Esophagus squamous epithelium (tissue), 5 donors: ENCODE data around the gene GAB3. TPM values are rescaled to one million over a fixed set of nuclear protein-coding genes. Genes with fewer than 3 reads are reported as not detected.

Experiments
- DNase-seq: peaks from one replicate; lab custom pipeline; 2025; lab: John Stamatoyannopoulos, UW
- H3K27ac ChIP-seq, 4 donors: fragments of 200-600 bp; sonication (generic); one replicate each; pipeline ENCODE4 v1.5.1; 2016 to 2019; ENCODE audit warnings: mild to moderate bottlenecking in 1 of 4
- H3K27me3 ChIP-seq, 4 donors: fragments of 200-600 bp; sonication (generic); 1 replicate in 3 of 4; 2 replicates in 1 of 4; pipeline versions ENCODE4 v1.5.1 to v1.6.0; 2017 to 2021; ENCODE audit warnings: antibody characterized with exemption in 1 of 4
- H3K36me3 ChIP-seq, 3 donors: fragments of 200-600 bp; sonication (generic); one replicate each; pipeline ENCODE4 v1.5.1; 2016 to 2019
- H3K4me1 ChIP-seq, 3 donors: fragments of 200-600 bp; sonication (generic); one replicate each; pipeline ENCODE4 v1.5.1; 2017 to 2019
- H3K4me3 ChIP-seq, 4 donors: fragments of 200-600 bp; sonication (generic); 1 replicate in 3 of 4; 2 replicates in 1 of 4; pipeline ENCODE4 v1.5.1; 2016 to 2019; ENCODE audit warnings: mild to moderate bottlenecking in 2 of 4, moderate library complexity in 1 of 4
- H3K9me3 ChIP-seq, 3 donors: fragments of 200-600 bp; sonication (generic); one replicate each; pipeline ENCODE4 v1.5.1; 2016 to 2019
- POLR2A ChIP-seq, 4 donors: fragments of 450-650 bp; IDR thresholded peaks; one replicate each; pipeline ENCODE4 v1.6.1; 2017; ENCODE audit warnings: antibody characterized with exemption in 4 of 4, mild to moderate bottlenecking in 4 of 4, moderate library complexity in 3 of 4
- WGBS, 2 donors: methylation state at CpG; one replicate each; pipeline ENCODE4 v1.1.5; 2018; 5-methylcytosine and 5-hydroxymethylcytosine counted together
- intact Hi-C: fragments of 100-400 bp; cut with DNase I; formaldehyde crosslinking; loops from one replicate; pipeline ENCODE4 v1.15.0; 2022
- total RNA-seq, 4 donors: library from RNA; depleted of rRNA; stranded (reverse); fragments of >200 nt; gene quantifications; one replicate each; pipeline ENCODE4 v1.1.0, GENCODE V29; 2016
- TF ChIP-seq, protein P1 (sequence below), 6 experiments: fragments of 450-650 bp in 4 of 6; fragments of 200-600 bp in 2 of 6; sonication (generic) in 2 of 6; IDR thresholded peaks; one replicate each; pipeline ENCODE4 v1.5.1; 2016 to 2019; ENCODE audit warnings: antibody characterized with exemption in 6 of 6, mild to moderate bottlenecking in 4 of 6, moderate library complexity in 4 of 6
- donor health status: DM: yes; HTN: yes; CAD: no.

The GAB3 gene
- total RNA-seq, 4 donors from 2014 or later: 0.61 to 4.4 (median 1.8) TPM

GRCh38 chrX:154793084-154793795 lies 42.4 kb upstream of the GAB3 start:
- no peaks in the 10 kb centered on the region for H3K36me3 ChIP-seq
- WGBS, 2 donors: 76 to 78% methylated on average over 7 of the region's 7 CpGs
- no peaks in the 10 kb centered on the region for H3K9me3 ChIP-seq
- no peaks in the 10 kb centered on the region for H3K27me3 ChIP-seq
- H3K4me1 ChIP-seq: no peaks in the 10 kb centered on the region
- DNase-seq: no peak
- no peak overlapping the region for H3K27ac ChIP-seq
- intact Hi-C loops: no loop called here
- H3K4me3 ChIP-seq: no peak overlapping the region
- no peak for TF ChIP-seq POLR2A (IDR thresholded peaks at IDR 0.05)
- TF ChIP-seq, protein P1, sequence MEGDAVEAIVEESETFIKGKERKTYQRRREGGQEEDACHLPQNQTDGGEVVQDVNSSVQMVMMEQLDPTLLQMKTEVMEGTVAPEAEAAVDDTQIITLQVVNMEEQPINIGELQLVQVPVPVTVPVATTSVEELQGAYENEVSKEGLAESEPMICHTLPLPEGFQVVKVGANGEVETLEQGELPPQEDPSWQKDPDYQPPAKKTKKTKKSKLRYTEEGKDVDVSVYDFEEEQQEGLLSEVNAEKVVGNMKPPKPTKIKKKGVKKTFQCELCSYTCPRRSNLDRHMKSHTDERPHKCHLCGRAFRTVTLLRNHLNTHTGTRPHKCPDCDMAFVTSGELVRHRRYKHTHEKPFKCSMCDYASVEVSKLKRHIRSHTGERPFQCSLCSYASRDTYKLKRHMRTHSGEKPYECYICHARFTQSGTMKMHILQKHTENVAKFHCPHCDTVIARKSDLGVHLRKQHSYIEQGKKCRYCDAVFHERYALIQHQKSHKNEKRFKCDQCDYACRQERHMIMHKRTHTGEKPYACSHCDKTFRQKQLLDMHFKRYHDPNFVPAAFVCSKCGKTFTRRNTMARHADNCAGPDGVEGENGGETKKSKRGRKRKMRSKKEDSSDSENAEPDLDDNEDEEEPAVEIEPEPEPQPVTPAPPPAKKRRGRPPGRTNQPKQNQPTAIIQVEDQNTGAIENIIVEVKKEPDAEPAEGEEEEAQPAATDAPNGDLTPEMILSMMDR (IDR thresholded peaks at IDR 0.05): no peak

DNA sequence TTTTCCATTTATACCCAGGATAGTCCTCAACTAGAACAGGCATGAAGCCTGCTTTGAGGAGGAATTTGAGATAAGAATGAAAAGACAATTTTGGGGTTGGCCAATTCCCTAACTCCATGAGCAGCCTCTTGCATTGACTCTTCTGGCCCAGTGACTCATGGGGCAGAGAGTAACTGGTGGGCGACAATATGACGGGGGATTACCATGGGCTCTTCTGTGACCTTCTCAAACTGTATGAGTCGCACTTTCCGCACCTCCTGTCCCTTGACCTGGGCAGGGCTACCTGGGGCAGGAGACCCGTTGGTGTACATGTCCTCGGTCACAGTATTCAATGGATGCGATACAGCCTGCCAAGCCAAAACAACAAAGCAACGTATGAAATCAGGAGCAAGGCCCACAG lies 41.1 kb upstream of the GAB3 start:
- intact Hi-C loops: no loop called here
- 73 to 80% methylated on average over 8 of the region's 8 CpGs for WGBS, 2 donors
- no peaks in the 10 kb centered on the region for H3K36me3 ChIP-seq
- DNase-seq: no peak
- H3K27me3 ChIP-seq: no peaks in the 10 kb centered on the region
- no peaks in the 10 kb centered on the region for H3K9me3 ChIP-seq
- TF ChIP-seq, protein P1 (IDR thresholded peaks at IDR 0.05): no peak
- TF ChIP-seq POLR2A (IDR thresholded peaks at IDR 0.05): no peak
- no peak overlapping the region for H3K27ac ChIP-seq
- no peaks in the 10 kb centered on the region for H3K4me1 ChIP-seq
- H3K4me3 ChIP-seq: no peak overlapping the region

DNA sequence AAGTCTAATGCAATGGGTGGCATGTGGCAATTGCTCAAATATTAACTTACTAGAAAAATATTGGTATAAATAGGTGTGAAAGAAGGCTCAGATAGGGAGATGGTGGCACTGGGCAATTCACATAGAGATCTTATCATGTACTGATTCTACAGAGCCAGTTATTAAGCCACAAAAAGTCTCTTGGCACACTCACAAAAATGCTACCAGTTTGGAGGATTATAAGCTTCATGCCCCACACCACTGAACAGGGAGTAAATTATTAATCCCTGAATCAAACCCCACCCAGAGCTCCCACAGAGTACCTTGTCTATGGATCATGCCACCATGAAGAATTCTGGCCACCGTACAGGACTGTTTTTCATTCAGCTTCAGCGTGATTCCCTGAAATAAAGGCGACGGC lies 40.6 kb upstream of the GAB3 start:
- H3K27ac ChIP-seq: no peak overlapping the region
- no peaks in the 10 kb centered on the region for H3K4me1 ChIP-seq
- no peaks in the 10 kb centered on the region for H3K36me3 ChIP-seq
- no peak overlapping the region for H3K4me3 ChIP-seq
- DNase-seq: no peak
- no peaks in the 10 kb centered on the region for H3K9me3 ChIP-seq
- no peaks in the 10 kb centered on the region for H3K27me3 ChIP-seq
- WGBS, 2 donors: 71 to 95% methylated on average over 4 of the region's 4 CpGs
- TF ChIP-seq, protein P1 (IDR thresholded peaks at IDR 0.05): no peak
- no peak for TF ChIP-seq POLR2A (IDR thresholded peaks at IDR 0.05)
- intact Hi-C loops: no loop called here

DNA sequence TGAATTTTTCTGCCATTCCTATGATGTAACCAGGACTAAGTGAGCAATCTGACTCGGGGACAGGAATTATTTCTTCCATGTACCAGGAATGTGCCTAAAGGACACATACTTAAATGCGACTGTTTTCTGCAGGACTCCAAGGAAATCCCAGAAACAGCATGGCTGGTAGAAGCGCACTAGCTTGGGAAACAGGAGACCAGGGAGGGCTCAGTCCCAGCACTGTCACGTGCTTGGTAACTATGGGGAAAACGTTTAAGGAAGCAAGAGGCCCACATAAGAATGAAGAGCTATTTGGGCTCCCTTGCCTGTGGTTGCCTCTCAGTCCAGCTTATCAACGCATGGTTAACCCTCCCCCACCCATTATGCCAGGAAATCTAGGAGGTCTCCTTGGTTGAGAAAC lies 34.8 kb upstream of the GAB3 start:
- H3K4me3 ChIP-seq: no peak overlapping the region
- peaks cover 0 to 8% (median 0%) of the 10 kb centered on the region in 3 donors for H3K36me3 ChIP-seq
- no peak for DNase-seq
- TF ChIP-seq, protein P1 (IDR thresholded peaks at IDR 0.05): no peak
- TF ChIP-seq POLR2A (IDR thresholded peaks at IDR 0.05): no peak
- H3K27ac ChIP-seq: no peak overlapping the region
- intact Hi-C loops: no loop called here
- H3K4me1 ChIP-seq: no peaks in the 10 kb centered on the region
- WGBS, 2 donors: 64% methylated on average over 6 of the region's 6 CpGs; no CpG with 5 or more reads in 1 of the 2 donors
- no peaks in the 10 kb centered on the region for H3K27me3 ChIP-seq
- H3K9me3 ChIP-seq: no peaks in the 10 kb centered on the region

- Histone ChIP-seq H3K4me3 (no peak overlapping the region), H3K36me3 (peaks cover 0 to 13% (median 0%) of the 10 kb centered on the region in 3 donors), H3K27ac (no peak overlapping the region), H3K4me1 (no peaks in the 10 kb centered on the region), H3K9me3 (no peaks in the 10 kb centered on the region), H3K27me3 (no peaks in the 10 kb centered on the region)
- TF ChIP-seq, protein P1 (IDR thresholded peaks at IDR 0.05): no peak
- TF ChIP-seq POLR2A (IDR thresholded peaks at IDR 0.05): no peak
- intact Hi-C loops: no loop called here
- no peak for DNase-seq
- 73 to 81% methylated on average over 10 to 13 of the region's 13 CpGs for WGBS, 2 donors
These were observed 33.5 kb upstream of the GAB3 start for GRCh38 chrX:154784149-154784995.
